Natural killer cell treated with Interleukin-12 subunit alpha and Interleukin-12 subunit beta and Interleukin-15 and Interleukin-18, amount 100 ng/mL, for 72 hours (primary cell): ENCODE data around the gene APBA1. TPM values are rescaled to one million over a fixed set of nuclear protein-coding genes. Genes with fewer than 3 reads are reported as not detected.
"Not testable (repeated sequence)": the region's sequence is repeated elsewhere in the genome, so short reads cannot be mapped to it uniquely, and the experiment has no call there.

ENCODE experiments used
- ATAC-seq, 2 donors: fragments of 150-1000 bp; cut with Tn5 transposase in 1 of 2; sonication (Bioruptor Pico), chemical (Tn5 transposase) in 1 of 2; 2 replicates each; pipeline ENCODE4 v1.10.0; 2021
- DNase-seq: peaks from one replicate; pipeline ENCODE4 v3.0.0; 2022; ENCODE audit warnings: low spot score
- H3K27ac Mint-ChIP-seq, 2 donors: 1 replicate in 1 of 2; 2 replicates in 1 of 2; pipeline ENCODE4 v1.8.0; 2022; ENCODE audit warnings: mixed read lengths in 2 of 2, mild to moderate bottlenecking in 1 of 2, moderate library complexity in 1 of 2
- H3K27me3 Mint-ChIP-seq, 2 donors: 1 replicate in 1 of 2; 2 replicates in 1 of 2; pipeline ENCODE4 v1.8.0; 2022; ENCODE audit warnings: mixed read lengths in 2 of 2
- H3K36me3 Mint-ChIP-seq: one replicate; pipeline ENCODE4 v1.8.0; 2022; ENCODE audit warnings: mixed read lengths
- H3K4me1 Mint-ChIP-seq, 2 donors: 1 replicate in 1 of 2; 2 replicates in 1 of 2; pipeline ENCODE4 v1.8.0; 2022; ENCODE audit warnings: low read depth in 2 of 2, mixed read lengths in 2 of 2, mild to moderate bottlenecking in 1 of 2
- H3K4me3 Mint-ChIP-seq: one replicate; pipeline ENCODE4 v1.8.0; 2022; ENCODE audit warnings: mixed read lengths
- H3K9me3 Mint-ChIP-seq: 2 replicates; pipeline ENCODE4 v1.8.0; 2022; ENCODE audit warnings: mixed read lengths
- total RNA-seq, 2 donors: library from RNA; stranded (reverse); gene quantifications; one replicate each; pipeline ENCODE4 v1.2.3, GENCODE V29; 2022

Gene APBA1
- total RNA-seq, 2 donors from 2014 or later = 0.57 to 1.3 TPM

DNA sequence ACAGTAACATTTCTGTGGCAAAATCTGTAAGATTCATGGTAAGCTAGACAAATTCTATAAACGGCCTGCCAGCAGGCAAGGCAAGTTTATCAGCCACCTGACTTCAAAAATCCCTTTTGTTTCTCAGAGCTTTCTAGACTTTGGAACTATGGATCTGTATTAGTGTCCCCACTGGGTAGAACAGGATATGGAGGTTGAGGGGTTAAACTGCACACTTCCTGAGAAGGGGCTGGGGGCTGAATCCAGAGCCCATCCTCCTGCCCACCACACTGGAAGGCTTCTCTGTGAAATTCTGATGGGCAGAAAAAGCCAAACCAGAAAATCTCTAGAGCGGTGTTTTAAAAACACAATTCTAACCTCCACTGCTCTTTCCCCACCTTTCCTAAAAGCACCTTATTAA, 218.4 kb downstream of the APBA1 start:
- no peaks in the 10 kb centered on the region for H3K9me3 Mint-ChIP-seq
- ATAC-seq = no peak
- no peak overlapping the region for H3K27ac Mint-ChIP-seq
- H3K27me3 Mint-ChIP-seq = peaks cover 0 to 6% of the 10 kb centered on the region in 2 donors
- H3K4me1 Mint-ChIP-seq = no peaks in the 10 kb centered on the region
- DNase-seq = no peak
- no peak overlapping the region for H3K4me3 Mint-ChIP-seq
- H3K36me3 Mint-ChIP-seq = no peaks in the 10 kb centered on the region

DNA sequence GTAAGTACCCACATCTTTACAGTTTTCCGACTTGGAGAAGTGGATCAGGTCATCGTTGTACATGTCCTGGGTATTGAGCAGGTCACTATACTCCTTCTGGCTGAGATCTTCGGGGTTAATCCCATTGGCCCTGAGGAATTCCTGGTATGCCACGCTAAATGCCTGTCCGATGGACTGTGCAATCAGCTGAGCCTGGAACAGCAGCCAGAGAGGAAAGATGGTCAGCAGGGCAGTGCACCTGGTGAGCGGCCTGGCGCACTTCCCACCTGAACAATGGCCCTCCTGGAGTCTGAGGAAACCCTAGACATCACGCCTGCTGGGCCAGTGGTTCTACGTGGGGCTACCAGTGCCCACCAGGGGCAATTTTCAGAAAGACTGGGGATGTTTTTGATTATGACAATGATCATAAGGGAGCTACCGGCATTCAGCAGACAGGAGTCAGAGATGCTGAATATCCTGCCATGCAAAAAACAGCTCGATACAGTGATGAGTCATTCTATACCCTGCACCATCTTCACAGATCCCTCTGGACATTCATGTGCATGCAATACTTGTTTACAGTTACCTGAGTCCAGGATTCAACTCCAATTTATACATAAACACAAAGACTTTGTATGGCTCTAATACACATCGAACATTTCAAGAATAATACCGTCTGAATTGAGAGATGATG, 219.9 kb downstream of the APBA1 start:
- no peaks in the 10 kb centered on the region for H3K36me3 Mint-ChIP-seq
- H3K27me3 Mint-ChIP-seq = peaks cover 3 to 5% of the 10 kb centered on the region in 2 donors
- ATAC-seq (no peak), DNase-seq (no peak)
- H3K9me3 Mint-ChIP-seq = no peaks in the 10 kb centered on the region
- no peak overlapping the region for H3K4me3 Mint-ChIP-seq
- H3K4me1 Mint-ChIP-seq = no peaks in the 10 kb centered on the region
- H3K27ac Mint-ChIP-seq = no peak overlapping the region

- no peak overlapping the region for H3K27ac Mint-ChIP-seq
- no peak overlapping the region for H3K4me3 Mint-ChIP-seq
- H3K4me1 Mint-ChIP-seq = no peaks in the 10 kb centered on the region
- no peak for DNase-seq
- no peak for ATAC-seq
- H3K36me3 Mint-ChIP-seq = no peaks in the 10 kb centered on the region
- H3K9me3 Mint-ChIP-seq = no peaks in the 10 kb centered on the region
- H3K27me3 Mint-ChIP-seq = peaks cover 0 to 10% of the 10 kb centered on the region in 2 donors
These were observed 225.7 kb downstream of the APBA1 start for GRCh38 chr9:69446496-69446895.

GRCh38 chr9:69445251-69445650, 226.9 kb downstream of the APBA1 start:
- Mint-ChIP-seq H3K27me3 (peaks cover 0 to 10% of the 10 kb centered on the region in 2 donors), H3K4me1 (no peaks in the 10 kb centered on the region), H3K4me3 (no peak overlapping the region), H3K9me3 (no peaks in the 10 kb centered on the region), H3K27ac (no peak overlapping the region), H3K36me3 (no peaks in the 10 kb centered on the region)
- DNase-seq (no peak), ATAC-seq (no peak)

DNA sequence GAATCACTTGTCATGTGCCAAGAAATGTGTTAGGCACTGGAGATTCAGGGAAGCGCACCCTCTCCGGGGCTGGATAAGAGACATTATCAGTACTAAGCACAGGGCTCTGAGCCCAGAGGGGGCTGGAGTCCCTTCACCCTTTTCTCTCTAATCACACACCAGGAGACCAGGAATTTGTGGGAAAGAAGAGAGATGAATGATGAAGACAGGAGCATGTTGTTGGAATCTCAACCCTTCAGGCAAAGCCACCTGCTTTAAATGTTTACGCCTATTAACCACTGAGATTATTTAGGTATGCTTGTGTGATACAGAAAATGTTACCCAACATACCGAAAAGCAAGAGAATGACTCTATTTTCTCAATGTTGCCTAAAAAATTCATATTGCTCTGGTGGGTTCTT, 227.4 kb downstream of the APBA1 start:
- H3K4me3 Mint-ChIP-seq = no peak overlapping the region
- no peak for DNase-seq
- H3K9me3 Mint-ChIP-seq = no peaks in the 10 kb centered on the region
- H3K27me3 Mint-ChIP-seq = peaks cover 0 to 10% of the 10 kb centered on the region in 2 donors
- no peak for ATAC-seq
- H3K27ac Mint-ChIP-seq = no peak overlapping the region
- no peaks in the 10 kb centered on the region for H3K36me3 Mint-ChIP-seq
- H3K4me1 Mint-ChIP-seq = no peaks in the 10 kb centered on the region

- Mint-ChIP-seq H3K36me3 (no peaks in the 10 kb centered on the region), H3K9me3 (no peaks in the 10 kb centered on the region), H3K27ac (no peak overlapping the region)
These were observed 228.2 kb downstream of the APBA1 start for GRCh38 chr9:69444021-69444420.

DNA sequence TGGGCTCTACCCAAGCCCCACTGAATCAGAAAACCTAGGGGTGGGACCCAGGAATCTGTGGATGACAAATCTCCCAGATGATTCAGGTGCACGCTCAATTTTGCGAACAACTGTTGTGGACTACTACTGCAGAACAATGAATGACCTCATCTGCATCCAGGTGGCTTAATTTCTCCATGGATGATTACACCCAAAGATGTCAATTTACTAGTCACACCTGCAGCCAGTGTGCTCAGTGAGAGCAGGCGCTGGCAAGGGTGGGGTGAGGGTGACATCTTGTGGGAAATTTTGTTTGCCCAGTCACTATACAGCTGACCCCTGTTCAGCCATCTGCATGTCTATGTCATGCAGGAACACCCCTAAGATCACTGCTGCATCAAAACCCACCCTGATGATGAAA, 229.0 kb downstream of the APBA1 start:
- peaks cover 0 to 15% of the 10 kb centered on the region in 2 donors for H3K27me3 Mint-ChIP-seq
- H3K9me3 Mint-ChIP-seq = no peaks in the 10 kb centered on the region
- H3K36me3 Mint-ChIP-seq = no peaks in the 10 kb centered on the region
- no peak for ATAC-seq
- H3K27ac Mint-ChIP-seq = no peak overlapping the region
- DNase-seq = no peak
- H3K4me1 Mint-ChIP-seq = no peaks in the 10 kb centered on the region
- H3K4me3 Mint-ChIP-seq = no peak overlapping the region

More at GRCh38 chr9:69444021-69444420, 228.2 kb downstream of the APBA1 start:
- Mint-ChIP-seq H3K4me3 (no peak overlapping the region), H3K4me1 (no peaks in the 10 kb centered on the region), H3K27me3 (peaks cover 0 to 15% of the 10 kb centered on the region in 2 donors)
- DNase-seq (no peak), ATAC-seq (no peak)

DNA sequence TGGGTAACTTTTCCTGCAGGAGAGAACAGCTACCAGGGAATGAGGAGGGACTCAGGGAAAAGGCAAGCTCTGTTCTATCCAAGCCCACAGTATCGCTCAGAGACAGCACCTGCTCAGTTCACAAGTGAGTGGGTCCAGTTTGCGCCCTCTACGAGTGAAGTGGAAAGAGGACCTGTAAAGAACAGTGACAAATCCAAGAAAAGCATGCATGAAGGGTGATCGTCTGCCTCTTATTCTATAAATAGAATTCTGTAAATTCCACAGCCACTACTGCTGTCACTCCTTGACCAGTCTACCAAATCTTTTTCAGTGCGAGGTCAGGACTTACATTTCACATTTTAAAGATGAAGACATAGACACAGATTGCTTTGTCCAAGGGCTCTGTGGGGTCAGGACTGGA, 229.7 kb downstream of the APBA1 start:
- H3K27me3 Mint-ChIP-seq = peaks cover 0 to 12% of the 10 kb centered on the region in 2 donors
- H3K36me3 Mint-ChIP-seq = no peaks in the 10 kb centered on the region
- no peak for DNase-seq
- no peaks in the 10 kb centered on the region for H3K4me1 Mint-ChIP-seq
- ATAC-seq = no peak
- no peaks in the 10 kb centered on the region for H3K9me3 Mint-ChIP-seq
- H3K27ac Mint-ChIP-seq = no peak overlapping the region
- H3K4me3 Mint-ChIP-seq = no peak overlapping the region

DNA sequence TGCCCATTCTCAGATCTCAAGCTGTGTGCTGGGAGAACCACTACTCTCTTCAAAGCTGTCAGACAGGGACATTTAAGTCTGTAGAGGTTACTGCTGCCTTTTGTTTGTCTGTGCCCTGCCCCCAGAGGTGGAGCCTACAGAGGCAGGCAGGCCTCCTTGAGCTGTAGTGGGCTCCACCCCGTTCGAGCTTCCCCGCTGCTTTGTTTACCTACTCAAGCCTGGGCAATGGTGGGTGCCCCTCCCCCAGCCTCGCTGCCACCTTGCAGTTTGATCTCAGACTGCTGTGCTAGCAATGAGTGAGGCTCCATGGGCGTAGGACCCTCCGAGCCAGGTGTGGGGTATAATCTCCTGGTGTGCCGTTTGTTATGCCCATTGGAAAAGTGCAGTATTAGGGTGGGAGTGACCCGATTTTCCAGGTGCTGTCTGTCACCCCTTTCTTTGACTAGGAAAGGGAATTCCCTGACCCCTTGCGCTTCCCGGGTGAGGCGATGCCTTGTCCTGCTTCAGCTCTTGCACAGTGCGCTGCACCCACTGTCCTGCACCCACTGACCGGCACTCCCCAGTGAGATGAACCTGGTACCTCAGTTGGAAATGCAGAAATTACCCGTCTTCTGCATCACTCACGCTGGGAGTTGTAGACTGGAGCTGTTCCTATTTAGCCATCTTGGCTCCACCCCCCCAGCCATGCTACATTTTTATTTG, 231.8 kb downstream of the APBA1 start:
- H3K27ac Mint-ChIP-seq, H3K36me3 Mint-ChIP-seq, H3K4me3 Mint-ChIP-seq, ATAC-seq, DNase-seq, H3K4me1 Mint-ChIP-seq, H3K9me3 Mint-ChIP-seq: not testable (repeated sequence)
- H3K27me3 Mint-ChIP-seq = peaks cover 0 to 11% of the 10 kb centered on the region in 2 donors

DNA sequence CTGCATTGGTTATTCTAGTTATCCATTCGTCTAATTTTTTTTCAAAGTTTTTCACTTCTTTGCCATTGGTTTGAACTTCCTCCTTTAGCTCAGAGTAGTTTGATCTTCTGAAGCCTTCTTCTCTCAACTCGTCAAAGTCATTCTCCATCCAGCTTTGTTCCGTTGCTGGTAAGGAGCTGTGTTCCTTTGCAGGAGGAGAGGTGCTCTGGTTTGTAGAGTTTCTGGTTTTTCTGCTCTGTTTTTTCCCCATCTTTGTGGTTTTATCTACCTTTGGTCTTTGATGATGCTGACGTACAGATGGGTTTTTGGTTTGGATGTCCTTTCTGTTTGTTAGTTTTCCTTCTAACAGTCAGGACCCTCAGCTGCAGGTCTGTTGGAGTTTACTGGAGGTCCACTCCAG, 232.5 kb downstream of the APBA1 start:
- not testable (repeated sequence) for DNase-seq, H3K27ac Mint-ChIP-seq, H3K9me3 Mint-ChIP-seq, H3K4me1 Mint-ChIP-seq, H3K36me3 Mint-ChIP-seq, ATAC-seq, H3K27me3 Mint-ChIP-seq, H3K4me3 Mint-ChIP-seq

GRCh38 chr9:69433968-69434367, 238.2 kb downstream of the APBA1 start:
- no peaks in the 10 kb centered on the region for H3K9me3 Mint-ChIP-seq
- DNase-seq (no peak), ATAC-seq (peak in 1 of 2 donors; percentile 45)
- no peak overlapping the region for H3K4me3 Mint-ChIP-seq
- H3K36me3 Mint-ChIP-seq = no peaks in the 10 kb centered on the region
- no peaks in the 10 kb centered on the region for H3K4me1 Mint-ChIP-seq
- peaks cover 0 to 3% of the 10 kb centered on the region in 2 donors for H3K27me3 Mint-ChIP-seq
- H3K27ac Mint-ChIP-seq = no peak overlapping the region

GRCh38 chr9:69433392-69433791, 238.8 kb downstream of the APBA1 start:
- no peaks in the 10 kb centered on the region for H3K4me1 Mint-ChIP-seq
- peaks cover 0 to 3% of the 10 kb centered on the region in 2 donors for H3K27me3 Mint-ChIP-seq
- H3K36me3 Mint-ChIP-seq = no peaks in the 10 kb centered on the region
- ATAC-seq (no peak), DNase-seq (no peak)
- H3K9me3 Mint-ChIP-seq = no peaks in the 10 kb centered on the region
- H3K27ac Mint-ChIP-seq = no peak overlapping the region
- no peak overlapping the region for H3K4me3 Mint-ChIP-seq

DNA sequence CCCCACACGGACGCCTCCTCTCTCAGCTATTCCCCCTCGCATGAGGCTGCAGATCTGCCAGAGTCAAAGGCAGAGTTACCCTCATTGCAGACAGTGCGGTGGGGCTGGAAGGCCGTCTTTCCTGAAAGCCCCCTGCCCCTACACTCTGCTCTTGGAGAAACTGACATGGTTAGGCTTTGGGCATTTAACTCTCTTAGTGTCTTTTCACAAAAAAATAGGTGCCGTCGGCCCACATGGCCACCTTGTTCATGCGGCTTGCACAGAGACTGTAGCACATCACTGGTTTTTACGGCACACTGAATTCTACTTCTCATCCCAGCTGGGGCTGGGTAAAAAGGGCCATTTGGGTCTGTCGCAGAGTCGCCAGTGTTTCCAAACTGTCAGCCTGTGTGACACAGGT, 239.5 kb downstream of the APBA1 start:
- no peak overlapping the region for H3K27ac Mint-ChIP-seq
- no peak for DNase-seq
- no peaks in the 10 kb centered on the region for H3K9me3 Mint-ChIP-seq
- H3K27me3 Mint-ChIP-seq = peaks cover 0 to 3% of the 10 kb centered on the region in 2 donors
- H3K4me3 Mint-ChIP-seq = no peak overlapping the region
- no peaks in the 10 kb centered on the region for H3K36me3 Mint-ChIP-seq
- ATAC-seq = no peak
- H3K4me1 Mint-ChIP-seq = no peaks in the 10 kb centered on the region

DNA sequence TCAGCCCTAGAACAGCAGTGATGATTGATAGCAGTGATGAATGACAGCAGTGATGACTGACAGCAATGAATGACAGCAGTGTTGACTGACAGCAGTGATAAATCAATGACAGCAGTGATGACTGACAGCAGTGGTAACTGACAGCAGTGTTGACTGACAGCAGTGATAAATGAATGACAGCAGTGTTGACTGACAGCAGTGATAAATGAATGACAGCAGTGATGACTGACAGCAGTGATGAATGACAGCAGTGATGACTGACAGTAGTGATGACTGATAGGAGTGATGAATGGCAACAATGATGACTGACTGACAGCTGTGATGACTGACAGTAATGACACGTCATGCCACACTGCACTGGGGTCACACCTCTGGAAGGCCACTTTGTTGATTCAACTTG, 240.4 kb downstream of the APBA1 start:
- no peaks in the 10 kb centered on the region for H3K9me3 Mint-ChIP-seq
- no peak for DNase-seq
- no peak overlapping the region for H3K4me3 Mint-ChIP-seq
- no peaks in the 10 kb centered on the region for H3K36me3 Mint-ChIP-seq
- no peaks in the 10 kb centered on the region for H3K4me1 Mint-ChIP-seq
- no peak overlapping the region for H3K27ac Mint-ChIP-seq
- H3K27me3 Mint-ChIP-seq = peaks cover 0 to 3% of the 10 kb centered on the region in 2 donors
- no peak for ATAC-seq
